ENCODE measurements around the gene PPEF1.

Gene PPEF1

GRCh38 chrX:18707426-18708049 lies at the start of gene PPEF1:
Gene PPEF1, plus strand, starts transcription at chrX:18707645. Its CDS starts 136 bp downstream, at chrX:18707781.
- peak; percentile 53 for DNase-seq

- DNase-seq: no peak
These were observed 46.2 kb upstream of the PPEF1 start for GRCh38 chrX:18661273-18661672.

- no peak for DNase-seq
These were observed 42.5 kb upstream of the PPEF1 start for GRCh38 chrX:18664947-18665346.

- DNase-seq: no peak
These were observed 40.8 kb upstream of the PPEF1 start for GRCh38 chrX:18666614-18667013.

GRCh38 chrX:18668071-18668835 lies 39.2 kb upstream of the PPEF1 start:
- peak; percentile 65 for DNase-seq

GRCh38 chrX:18672008-18672407 lies 35.4 kb upstream of the PPEF1 start, which contains the start of gene RS1:
Gene RS1, minus strand, starts transcription at chrX:18672108. Its CDS starts 40 bp downstream, at chrX:18672068.
- DNase-seq: no peak

GRCh38 chrX:18674417-18674787 lies 33.0 kb upstream of the PPEF1 start:
- no peak for DNase-seq

GRCh38 chrX:18674788-18675735 lies 32.4 kb upstream of the PPEF1 start:
- peak; percentile 95 for DNase-seq

- no peak for DNase-seq
These were observed 31.4 kb upstream of the PPEF1 start for GRCh38 chrX:18676050-18676449.

- peak; percentile 30 for DNase-seq
These were observed 31.0 kb upstream of the PPEF1 start for GRCh38 chrX:18676470-18676869.

- DNase-seq: no peak
These were observed 30.1 kb upstream of the PPEF1 start for GRCh38 chrX:18677161-18677869.

- DNase-seq: no peak
These were observed 25.4 kb upstream of the PPEF1 start for GRCh38 chrX:18681996-18682395.

GRCh38 chrX:18682979-18683387 lies 24.5 kb upstream of the PPEF1 start:
- DNase-seq: no peak

- DNase-seq: no peak
These were observed 19.5 kb upstream of the PPEF1 start for GRCh38 chrX:18687856-18688495.

- no peak for DNase-seq
These were observed 16.0 kb upstream of the PPEF1 start for GRCh38 chrX:18691431-18691830.

- DNase-seq: no peak
These were observed 14.9 kb upstream of the PPEF1 start for GRCh38 chrX:18692541-18692940.

- DNase-seq: no peak
These were observed 10.8 kb upstream of the PPEF1 start for GRCh38 chrX:18696653-18697052.

GRCh38 chrX:18698737-18699650 lies 8.5 kb upstream of the PPEF1 start:
- DNase-seq: no peak

- DNase-seq: no peak
These were observed 5.7 kb upstream of the PPEF1 start for GRCh38 chrX:18701621-18702361.

All from eye (tissue), 1 donor.